Endodermal cell (in vitro differentiated cells): ENCODE data around the gene RASL10B. TPM values are rescaled to one million over a fixed set of nuclear protein-coding genes. Genes with fewer than 3 reads are reported as not detected.

Experiments
- DNase-seq: peaks from one replicate; pipeline ENCODE4 v3.0.0-alpha.2; 2017
- H3K27ac ChIP-seq: 2 replicates; pipeline ENCODE4 v1.5.1; 2013; ENCODE audit warnings: mild to moderate bottlenecking, low read depth, low read length, moderate library complexity
- H3K27me3 ChIP-seq: 2 replicates; pipeline ENCODE4 v1.6.1; 2013; ENCODE audit warnings: mild to moderate bottlenecking, low read length, moderate library complexity; ENCODE audit not compliant: insufficient read depth, control insufficient read depth, poor library complexity, severe bottlenecking
- H3K36me3 ChIP-seq: 2 replicates; pipeline ENCODE4 v1.7.0; 2013; ENCODE audit warnings: mild to moderate bottlenecking, low read length, moderate library complexity; ENCODE audit not compliant: control insufficient read depth, insufficient read depth
- H3K4me1 ChIP-seq: one replicate; pipeline ENCODE4 v1.7.0; 2013; ENCODE audit warnings: low read length; ENCODE audit not compliant: control insufficient read depth, insufficient read depth
- H3K4me3 ChIP-seq: 2 replicates; pipeline ENCODE4 v1.5.1; 2013; ENCODE audit warnings: mild to moderate bottlenecking, low read length, moderate library complexity
- H3K9ac ChIP-seq: 2 replicates; pipeline ENCODE4 v1.6.1; 2013; ENCODE audit warnings: mild to moderate bottlenecking, low read length, moderate library complexity; ENCODE audit not compliant: poor library complexity, severe bottlenecking; ENCODE audit errors: extremely low read depth
- H3K9me3 ChIP-seq: 2 replicates; pipeline ENCODE4 v1.6.1; 2013; ENCODE audit warnings: mild to moderate bottlenecking, low read length, moderate library complexity; ENCODE audit not compliant: control insufficient read depth
- H3K27ac Mint-ChIP-seq: 2 replicates; pipeline ENCODE4 v1.8.0; 2020; ENCODE audit warnings: mixed read lengths
- H3K27me3 Mint-ChIP-seq: 2 replicates; pipeline ENCODE4 v1.8.0; 2021; ENCODE audit warnings: mild to moderate bottlenecking, mixed read lengths; ENCODE audit not compliant: insufficient read depth
- H3K36me3 Mint-ChIP-seq: 2 replicates; pipeline ENCODE4 v1.8.0; 2020; ENCODE audit warnings: low read depth, mixed read lengths
- H3K4me1 Mint-ChIP-seq: 2 replicates; pipeline ENCODE4 v1.8.0; 2020; ENCODE audit warnings: mixed read lengths
- H3K4me3 Mint-ChIP-seq: 2 replicates; pipeline ENCODE4 v1.8.0; 2020; ENCODE audit warnings: mild to moderate bottlenecking, moderate library complexity, mixed read lengths
- H3K9me3 Mint-ChIP-seq: 2 replicates; pipeline ENCODE4 v1.8.0; 2020; ENCODE audit warnings: mild to moderate bottlenecking, mixed read lengths
- CTCF ChIP-seq: fragments of 200-600 bp; sonication (generic); conservative IDR thresholded peaks from 2 replicates; pipeline ENCODE4 v1.5.0; 2021; ENCODE audit warnings: antibody characterized with exemption, mild to moderate bottlenecking
- WGBS, 2 experiments: methylation state at CpG; one replicate each; pipeline versions ENCODE4 v1.1.5 to v1.1.7; 2013; ENCODE audit warnings: missing lambda C conversion rate in 2 of 2, mixed read lengths in 1 of 2; ENCODE audit not compliant: insufficient coverage in 1 of 2, insufficient read length in 1 of 2; 5-methylcytosine and 5-hydroxymethylcytosine counted together
- total RNA-seq, 2 donors: library from RNA; stranded (reverse); fragmentation: NEBNext Ultra II Directional in 1 of 2; extraction: Animal tissue kit (Norgen Biotek cat#: 25700) in 1 of 2; gene quantifications; 2 replicates in 1 of 2; 3 replicates in 1 of 2; pipeline ENCODE4 v1.2.1, GENCODE V29; 2021

RASL10B gene
- total RNA-seq, 2 donors from 2014 or later: 28.6 to 31.9 TPM

- no peak for TF ChIP-seq CTCF
- Mint-ChIP-seq H3K4me3 (no peak overlapping the region), H3K36me3 (no peaks in the 10 kb centered on the region), H3K9me3 (no peaks in the 10 kb centered on the region), H3K27ac (no peak overlapping the region), H3K4me1 (peaks cover 9% of the 10 kb centered on the region), H3K27me3 (peaks cover 16% of the 10 kb centered on the region)
- Histone ChIP-seq H3K4me1 (no peaks in the 10 kb centered on the region), H3K9ac (no peak overlapping the region), H3K27me3 (peaks cover 7% of the 10 kb centered on the region), H3K36me3 (no peaks in the 10 kb centered on the region), H3K4me3 (no peak overlapping the region), H3K27ac (no peak overlapping the region), H3K9me3 (no peaks in the 10 kb centered on the region)
- no peak for DNase-seq
- 94 to 95% methylated on average over 13 to 16 of the region's 16 CpGs for WGBS, 2 experiments
Observed at GRCh38 chr17:35778641-35779196, 47.3 kb downstream of the RASL10B start.

DNA sequence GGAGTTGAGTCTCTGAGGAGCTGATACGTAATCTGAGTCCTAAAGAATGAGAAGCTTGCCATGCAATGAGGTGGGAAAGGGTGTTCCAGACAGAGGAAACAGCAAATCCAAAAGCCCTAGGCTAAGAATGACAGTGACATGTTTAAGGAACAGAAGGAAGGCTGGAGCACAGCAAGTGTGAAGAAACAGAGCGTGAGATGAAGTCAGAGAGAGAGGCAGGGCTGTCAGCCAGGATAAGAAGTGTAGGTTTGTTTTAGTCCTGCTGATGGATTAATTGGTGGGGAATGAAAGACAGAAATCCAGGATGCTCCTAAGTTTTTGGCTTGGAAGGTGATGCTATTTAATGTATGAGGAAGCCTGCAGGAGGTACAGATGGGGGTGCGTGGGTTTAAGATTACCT, 49.5 kb downstream of the RASL10B start:
- Histone ChIP-seq H3K9ac (no peak overlapping the region), H3K27me3 (peaks cover 7% of the 10 kb centered on the region), H3K4me1 (no peaks in the 10 kb centered on the region), H3K9me3 (no peaks in the 10 kb centered on the region), H3K27ac (no peak overlapping the region), H3K4me3 (no peak overlapping the region), H3K36me3 (no peaks in the 10 kb centered on the region)
- no peak for DNase-seq
- no peak overlapping the region for H3K27ac Mint-ChIP-seq
- no peak overlapping the region for H3K4me3 Mint-ChIP-seq
- H3K4me1 Mint-ChIP-seq: no peaks in the 10 kb centered on the region
- no peaks in the 10 kb centered on the region for H3K36me3 Mint-ChIP-seq
- no peak for TF ChIP-seq CTCF
- WGBS, 2 experiments: 82 to 88% methylated on average over 3 of the region's 3 CpGs
- peaks cover 19% of the 10 kb centered on the region for H3K27me3 Mint-ChIP-seq
- H3K9me3 Mint-ChIP-seq: no peaks in the 10 kb centered on the region

GRCh38 chr17:35784895-35785294, 53.5 kb downstream of the RASL10B start:
- H3K27me3 Mint-ChIP-seq: peaks cover 35% of the 10 kb centered on the region
- H3K9me3 ChIP-seq: no peaks in the 10 kb centered on the region
- no peak overlapping the region for H3K4me3 Mint-ChIP-seq
- no peak overlapping the region for H3K27ac ChIP-seq
- TF ChIP-seq CTCF: no peak
- H3K27ac Mint-ChIP-seq: no peak overlapping the region
- no peak overlapping the region for H3K9ac ChIP-seq
- no peaks in the 10 kb centered on the region for H3K4me1 ChIP-seq
- no peak overlapping the region for H3K4me3 ChIP-seq
- DNase-seq: no peak
- no peaks in the 10 kb centered on the region for H3K36me3 ChIP-seq
- H3K4me1 Mint-ChIP-seq: no peaks in the 10 kb centered on the region
- H3K9me3 Mint-ChIP-seq: no peaks in the 10 kb centered on the region
- no peaks in the 10 kb centered on the region for H3K36me3 Mint-ChIP-seq
- peaks cover 29% of the 10 kb centered on the region for H3K27me3 ChIP-seq
- WGBS, 2 experiments: 89 to 100% methylated on average over 1 to 2 of the region's 2 CpGs
